Measurements from ENCODE around the gene FRMD4A.
"Not testable (repeated sequence)": the region's sequence is repeated elsewhere in the genome, so short reads cannot be mapped to it uniquely, and the experiment has no call there.

FRMD4A gene

GRCh38 chr10:13834581-13835286 lies 496.0 kb downstream of the FRMD4A start:
- no peak for DNase-seq

GRCh38 chr10:13831711-13832141 lies 499.0 kb downstream of the FRMD4A start:
- DNase-seq, result no peak

- DNase-seq, result no peak
These were observed 500.3 kb downstream of the FRMD4A start for GRCh38 chr10:13830385-13830784.

- no peak for DNase-seq
These were observed 500.9 kb downstream of the FRMD4A start for GRCh38 chr10:13829790-13830189.

- not testable (repeated sequence) for DNase-seq
These were observed 502.4 kb downstream of the FRMD4A start for GRCh38 chr10:13828284-13828683.

GRCh38 chr10:13827076-13827797 lies 503.5 kb downstream of the FRMD4A start:
- no peak for DNase-seq

- no peak for DNase-seq
These were observed 506.9 kb downstream of the FRMD4A start for GRCh38 chr10:13823709-13824405.

- DNase-seq, result no peak
These were observed 507.5 kb downstream of the FRMD4A start for GRCh38 chr10:13823096-13823708.

- no peak for DNase-seq
These were observed 508.2 kb downstream of the FRMD4A start for GRCh38 chr10:13822490-13822889.

- no peak for DNase-seq
These were observed 509.8 kb downstream of the FRMD4A start for GRCh38 chr10:13820964-13821337.

- no peak for DNase-seq
These were observed 510.4 kb downstream of the FRMD4A start for GRCh38 chr10:13820119-13820963.

GRCh38 chr10:13816195-13816925 lies 514.4 kb downstream of the FRMD4A start:
- no peak for DNase-seq

GRCh38 chr10:13815756-13816155 lies 515.0 kb downstream of the FRMD4A start:
- DNase-seq, result no peak

GRCh38 chr10:13813550-13813949 lies 517.2 kb downstream of the FRMD4A start:
- DNase-seq, result no peak

GRCh38 chr10:13812804-13813203 lies 517.9 kb downstream of the FRMD4A start:
- no peak for DNase-seq

- DNase-seq, result no peak
These were observed 520.2 kb downstream of the FRMD4A start for GRCh38 chr10:13810568-13810967.

- no peak for DNase-seq
These were observed 521.3 kb downstream of the FRMD4A start for GRCh38 chr10:13809427-13809826.

- no peak for DNase-seq
These were observed 522.0 kb downstream of the FRMD4A start for GRCh38 chr10:13808556-13809391.

GRCh38 chr10:13806419-13806818 lies 524.3 kb downstream of the FRMD4A start:
- DNase-seq, result no peak
